HepG2 (cell line): ENCODE results near the gene HAT1. TPM values are rescaled to one million over a fixed set of nuclear protein-coding genes. Genes with fewer than 3 reads are reported as not detected.

Experiments
- CBX5 ChIP-seq: sonication (generic); formaldehyde crosslinking; IDR thresholded peaks from 2 replicates; pipeline ENCODE4 v1.4.0; 2020; ENCODE audit warnings: missing genetic modification reagents, borderline replicate concordance
- FLYWCH1 ChIP-seq: sonication (generic); formaldehyde crosslinking; IDR thresholded peaks from 2 replicates; pipeline ENCODE4 v1.8.1; 2023; ENCODE audit warnings: mild to moderate bottlenecking, missing genetic modification reagents
- FOXO4 ChIP-seq: sonication (generic); formaldehyde crosslinking; conservative IDR thresholded peaks from 2 replicates; pipeline ENCODE4 v1.8.1; 2023; ENCODE audit warnings: missing genetic modification reagents
- JUN ChIP-seq: sonication (generic); formaldehyde crosslinking; IDR thresholded peaks from 2 replicates; pipeline ENCODE4 v1.4.0; 2020; ENCODE audit warnings: mild to moderate bottlenecking, missing genetic modification reagents
- MED13 ChIP-seq: sonication (generic); formaldehyde crosslinking; IDR thresholded peaks from 2 replicates; pipeline ENCODE4 v1.5.0; 2020; ENCODE audit warnings: missing genetic modification reagents
- NCOA5 ChIP-seq: sonication (generic); formaldehyde crosslinking; IDR thresholded peaks from 2 replicates; pipeline ENCODE4 v1.4.0; 2020; ENCODE audit warnings: missing genetic modification reagents
- SPEN ChIP-seq: sonication (generic); formaldehyde crosslinking; IDR thresholded peaks from 2 replicates; pipeline ENCODE4 v1.5.1; 2020; ENCODE audit warnings: low read depth, mild to moderate bottlenecking, missing genetic modification reagents
- TOPORS ChIP-seq: sonication (generic); formaldehyde crosslinking; IDR thresholded peaks from 2 replicates; pipeline ENCODE4 v1.8.0; 2023; ENCODE audit warnings: mild to moderate bottlenecking, missing genetic modification reagents
- UBTF ChIP-seq: sonication (generic); formaldehyde crosslinking; IDR thresholded peaks from 2 replicates; pipeline ENCODE4 v1.4.0; 2020; ENCODE audit warnings: mild to moderate bottlenecking, missing genetic modification reagents
- ZFYVE20 ChIP-seq: sonication (generic); formaldehyde crosslinking; IDR thresholded peaks from 2 replicates; pipeline ENCODE4 v1.8.0; 2023; ENCODE audit warnings: low read depth, mild to moderate bottlenecking, moderate library complexity, missing genetic modification reagents, borderline replicate concordance
- ZHX2 ChIP-seq, 2 experiments: sonication (generic) in 1 of 2; formaldehyde crosslinking in 1 of 2; IDR thresholded peaks; 2 replicates each; pipeline versions ENCODE4 v1.6.1 to v1.9.0; 2014 to 2022; ENCODE audit warnings: antibody characterized with exemption in 1 of 2, borderline replicate concordance in 1 of 2, inconsistent platforms in 1 of 2, low read depth in 1 of 2, missing genetic modification reagents in 1 of 2
- ZNF766 ChIP-seq: sonication (generic); formaldehyde crosslinking; IDR thresholded peaks from 2 replicates; pipeline ENCODE4 v1.5.0; 2020; ENCODE audit warnings: missing genetic modification reagents, borderline replicate concordance
- polyA plus RNA-seq, 8 experiments: library from polyadenylated mRNA; depleted of rRNA in 3 of 8; stranded (reverse) in 7 of 8; unstranded in 1 of 8; fragments of >200 nt; fragmentation: Illumina TruSeq in 4 of 8; extraction: Trizol in 4 of 8; gene quantifications; 2 replicates each; pipeline versions ENCODE4 v1.2.1 to v1.2.3, GENCODE V29; 2011 to 2016; ENCODE audit warnings: low read depth in 4 of 8, missing spikeins in 1 of 8, mixed read lengths in 1 of 8; ENCODE audit not compliant: insufficient read depth in 1 of 8
- total RNA-seq, 5 experiments: library from RNA; depleted of rRNA; stranded (reverse); fragments of >200 nt; fragmentation: Illumina TruSeq; extraction: Trizol; gene quantifications; 2 replicates each; pipeline ENCODE4 v1.2.3, GENCODE V29; 2016; ENCODE audit warnings: low read depth in 1 of 5
- TF ChIP-seq, protein P1 (sequence below): IDR thresholded peaks from 2 replicates; pipeline ENCODE4 v1.6.1; 2012; ENCODE audit warnings: inconsistent platforms

The HAT1 gene
- total and polyA plus RNA-seq, 2 of the 13 experiments (the other 11 are each of a cell fraction or from before 2014, with no cell fraction given): 45.4 to 119 TPM

- no peak for TF ChIP-seq FOXO4 (CRISPR knock-in tag)
- 0 out of 2 replicates have a peak, but pooled peaks have one; percentile 67 for TF ChIP-seq ZNF766 (CRISPR knock-in tag)
- TF ChIP-seq, protein P1, sequence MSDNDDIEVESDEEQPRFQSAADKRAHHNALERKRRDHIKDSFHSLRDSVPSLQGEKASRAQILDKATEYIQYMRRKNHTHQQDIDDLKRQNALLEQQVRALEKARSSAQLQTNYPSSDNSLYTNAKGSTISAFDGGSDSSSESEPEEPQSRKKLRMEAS: peak; percentile 60
- peak; percentile 45; the same call in 1 of the 2 replicates for TF ChIP-seq CBX5 (CRISPR knock-in tag)
- peak; percentile 60; the same call in 1 of the 2 replicates for TF ChIP-seq JUN (CRISPR knock-in tag)
- peak; percentile 69; the same call in 1 of the 2 replicates for TF ChIP-seq UBTF (CRISPR knock-in tag)
- 0 out of 2 replicates have a peak, but pooled peaks have one; percentile 33 for TF ChIP-seq MED13
- TF ChIP-seq SPEN (CRISPR knock-in tag): peak; percentile 85
- TF ChIP-seq ZHX2 (IDR thresholded peaks at IDR 0.05; ENCODE audit: low read depth): peak; percentile 97
- 0 out of 2 replicates have a peak, but pooled peaks have one; percentile 40 for TF ChIP-seq ZHX2 (CRISPR knock-in tag; IDR thresholded peaks at IDR 0.05; ENCODE audit: borderline replicate concordance)
- TF ChIP-seq NCOA5 (CRISPR knock-in tag): no peak
- no peak; the same call in 1 of the 2 replicates for TF ChIP-seq FLYWCH1 (CRISPR knock-in tag)
- TF ChIP-seq ZFYVE20: no peak
- TF ChIP-seq TOPORS (CRISPR knock-in tag): peak; percentile 30
Observed at GRCh38 chr2:171922230-171923022, at the start of gene HAT1 (continued).
